CD4-positive, alpha-beta T cell treated with Interleukin-21 for 1 hour (primary cell): ENCODE results near the gene SULT2B1.
"Not testable (repeated sequence)": the region's sequence is repeated elsewhere in the genome, so short reads cannot be mapped to it uniquely, and the experiment has no call there.

Source experiments
- DNase-seq: peaks from one replicate; pipeline ENCODE4 v3.0.0-alpha.2; 2020

The SULT2B1 gene

DNA sequence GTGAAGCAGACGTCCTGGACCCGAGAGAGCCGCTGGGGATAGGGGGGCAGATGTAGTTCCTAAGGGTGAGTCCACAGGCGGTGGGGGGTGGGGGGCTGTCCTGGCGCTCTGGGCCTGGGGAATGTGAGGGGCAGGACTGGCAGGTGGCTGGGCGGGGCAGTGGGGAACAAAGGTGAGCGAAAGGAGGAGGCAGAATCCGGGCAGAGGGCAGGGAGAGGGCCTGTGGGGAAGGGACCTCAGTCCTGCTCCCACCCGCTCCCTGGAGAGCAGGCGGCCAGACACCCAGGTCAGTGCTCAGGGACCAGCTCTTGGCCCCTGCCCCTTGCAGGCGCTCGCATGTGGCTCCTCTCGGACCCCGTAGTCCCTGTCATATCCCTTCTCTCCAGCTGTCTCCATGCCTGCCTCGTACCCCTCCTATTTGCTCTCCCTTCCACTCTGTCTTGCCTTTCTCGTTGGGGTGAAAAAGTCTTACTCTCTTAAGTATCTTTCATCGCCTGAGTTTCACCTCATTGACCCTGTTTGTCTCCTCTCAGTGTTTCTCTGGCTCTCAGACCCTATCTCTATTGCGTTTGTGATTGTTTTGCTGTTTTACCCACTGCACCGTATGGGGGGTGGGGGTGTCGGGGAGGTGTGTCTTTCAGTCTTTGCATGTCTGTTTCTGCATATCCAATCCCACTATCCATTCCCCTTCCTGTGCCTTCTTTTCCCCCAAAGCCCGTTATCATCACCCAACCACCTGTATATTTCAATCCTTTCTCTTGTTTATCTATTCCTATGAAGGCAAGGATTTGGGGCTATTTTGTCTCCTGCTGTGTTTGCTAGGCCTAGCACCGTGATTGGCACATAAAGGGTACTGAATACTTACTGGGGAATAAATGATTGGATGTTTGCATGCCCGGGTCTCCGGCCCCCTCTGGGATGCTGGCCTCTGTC, 73.1 kb downstream of the SULT2B1 start:
- no peak for DNase-seq

DNA sequence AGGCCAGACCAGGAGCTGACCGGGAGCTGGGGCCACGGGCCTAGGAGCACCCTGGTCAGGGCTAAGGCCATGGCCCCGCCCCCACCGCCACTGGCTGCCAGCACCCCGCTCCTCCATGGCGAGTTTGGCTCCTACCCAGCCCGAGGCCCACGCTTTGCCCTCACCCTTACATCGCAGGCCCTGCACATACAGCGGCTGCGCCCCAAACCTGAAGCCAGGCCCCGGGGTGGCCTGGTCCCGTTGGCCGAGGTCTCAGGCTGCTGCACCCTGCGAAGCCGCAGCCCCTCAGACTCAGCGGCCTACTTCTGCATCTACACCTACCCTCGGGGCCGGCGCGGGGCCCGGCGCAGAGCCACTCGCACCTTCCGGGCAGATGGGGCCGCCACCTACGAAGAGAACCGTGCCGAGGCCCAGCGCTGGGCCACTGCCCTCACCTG, 73.9 kb downstream of the SULT2B1 start:
- DNase-seq: no peak

DNA sequence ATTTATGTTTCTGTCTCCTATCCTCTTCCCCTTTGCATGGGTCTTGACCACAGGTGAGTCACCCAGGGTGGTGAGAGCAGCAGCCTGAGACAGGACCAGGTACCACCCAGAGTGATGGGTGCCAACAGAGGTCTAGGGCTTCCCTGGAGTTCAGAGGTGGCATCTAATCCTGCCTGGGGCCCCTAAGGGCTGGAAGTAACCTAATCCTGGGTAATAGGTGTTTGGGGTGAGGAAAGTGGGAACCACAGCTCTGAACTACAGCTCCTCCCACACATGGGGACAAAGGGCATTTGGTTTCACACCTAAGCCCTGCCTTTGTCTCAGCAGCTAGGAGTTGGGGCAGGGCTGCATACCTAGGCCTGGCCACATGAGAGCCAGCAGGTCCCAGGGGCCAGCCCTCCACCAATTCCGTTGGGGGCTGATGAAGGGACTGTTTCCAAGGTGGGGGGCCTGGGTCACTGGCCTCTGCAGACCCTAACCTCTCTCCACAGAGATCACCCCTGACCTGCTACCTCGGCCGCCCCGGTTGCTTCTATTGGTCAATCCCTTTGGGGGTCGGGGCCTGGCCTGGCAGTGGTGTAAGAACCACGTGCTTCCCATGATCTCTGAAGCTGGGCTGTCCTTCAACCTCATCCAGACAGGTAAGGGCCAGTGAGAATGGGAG, 75.4 kb downstream of the SULT2B1 start:
- no peak for DNase-seq

DNA sequence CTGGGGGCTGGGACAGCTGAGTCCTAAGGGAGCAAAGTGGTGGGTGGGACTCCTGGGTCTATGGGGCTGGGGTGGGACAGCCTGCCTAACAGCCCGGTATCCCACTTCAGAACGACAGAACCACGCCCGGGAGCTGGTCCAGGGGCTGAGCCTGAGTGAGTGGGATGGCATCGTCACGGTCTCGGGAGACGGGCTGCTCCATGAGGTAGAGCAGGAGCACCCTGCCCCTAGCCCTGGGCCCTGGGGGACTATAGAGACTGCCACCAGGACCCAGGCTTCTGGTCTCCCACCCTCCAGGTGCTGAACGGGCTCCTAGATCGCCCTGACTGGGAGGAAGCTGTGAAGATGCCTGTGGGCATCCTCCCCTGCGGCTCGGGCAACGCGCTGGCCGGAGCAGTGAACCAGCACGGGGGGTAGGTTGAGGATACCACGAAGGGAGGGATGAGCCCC, 75.9 kb downstream of the SULT2B1 start:
- DNase-seq: no peak

DNA sequence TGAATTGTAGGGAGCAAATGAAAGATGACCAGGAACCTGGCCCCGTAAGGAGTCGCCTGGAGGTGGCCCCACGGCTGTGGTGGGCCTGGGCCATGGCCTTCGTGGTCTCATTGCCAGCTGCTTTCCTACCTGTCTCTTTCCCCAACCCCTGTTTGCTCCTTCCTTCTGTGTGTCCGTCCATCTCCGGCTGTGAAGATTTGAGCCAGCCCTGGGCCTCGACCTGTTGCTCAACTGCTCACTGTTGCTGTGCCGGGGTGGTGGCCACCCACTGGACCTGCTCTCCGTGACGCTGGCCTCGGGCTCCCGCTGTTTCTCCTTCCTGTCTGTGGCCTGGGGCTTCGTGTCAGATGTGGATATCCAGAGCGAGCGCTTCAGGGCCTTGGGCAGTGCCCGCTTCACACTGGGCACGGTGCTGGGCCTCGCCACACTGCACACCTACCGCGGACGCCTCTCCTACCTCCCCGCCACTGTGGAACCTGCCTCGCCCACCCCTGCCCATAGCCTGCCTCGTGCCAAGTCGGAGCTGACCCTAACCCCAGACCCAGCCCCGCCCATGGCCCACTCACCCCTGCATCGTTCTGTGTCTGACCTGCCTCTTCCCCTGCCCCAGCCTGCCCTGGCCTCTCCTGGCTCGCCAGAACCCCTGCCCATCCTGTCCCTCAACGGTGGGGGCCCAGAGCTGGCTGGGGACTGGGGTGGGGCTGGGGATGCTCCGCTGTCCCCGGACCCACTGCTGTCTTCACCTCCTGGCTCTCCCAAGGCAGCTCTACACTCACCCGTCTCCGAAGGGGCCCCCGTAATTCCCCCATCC, 76.7 kb downstream of the SULT2B1 start:
- DNase-seq: no peak

DNA sequence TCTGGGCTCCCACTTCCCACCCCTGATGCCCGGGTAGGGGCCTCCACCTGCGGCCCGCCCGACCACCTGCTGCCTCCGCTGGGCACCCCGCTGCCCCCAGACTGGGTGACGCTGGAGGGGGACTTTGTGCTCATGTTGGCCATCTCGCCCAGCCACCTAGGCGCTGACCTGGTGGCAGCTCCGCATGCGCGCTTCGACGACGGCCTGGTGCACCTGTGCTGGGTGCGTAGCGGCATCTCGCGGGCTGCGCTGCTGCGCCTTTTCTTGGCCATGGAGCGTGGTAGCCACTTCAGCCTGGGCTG, 77.3 kb downstream of the SULT2B1 start:
- DNase-seq: no peak

DNA sequence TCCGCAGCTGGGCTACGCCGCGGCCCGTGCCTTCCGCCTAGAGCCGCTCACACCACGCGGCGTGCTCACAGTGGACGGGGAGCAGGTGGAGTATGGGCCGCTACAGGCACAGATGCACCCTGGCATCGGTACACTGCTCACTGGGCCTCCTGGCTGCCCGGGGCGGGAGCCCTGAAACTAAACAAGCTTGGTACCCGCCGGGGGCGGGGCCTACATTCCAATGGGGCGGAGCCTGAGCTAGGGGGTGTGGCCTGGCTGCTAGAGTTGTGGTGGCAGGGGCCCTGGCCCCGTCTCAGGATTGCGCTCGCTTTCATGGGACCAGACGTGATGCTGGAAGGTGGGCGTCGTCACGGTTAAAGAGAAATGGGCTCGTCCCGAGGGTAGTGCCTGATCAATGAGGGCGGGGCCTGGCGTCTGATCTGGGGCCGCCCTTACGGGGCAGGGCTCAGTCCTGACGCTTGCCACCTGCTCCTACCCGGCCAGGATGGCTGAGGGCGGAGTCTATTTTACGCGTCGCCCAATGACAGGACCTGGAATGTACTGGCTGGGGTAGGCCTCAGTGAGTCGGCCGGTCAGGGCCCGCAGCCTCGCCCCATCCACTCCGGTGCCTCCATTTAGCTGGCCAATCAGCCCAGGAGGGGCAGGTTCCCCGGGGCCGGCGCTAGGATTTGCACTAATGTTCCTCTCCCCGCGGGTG, 77.8 kb downstream of the SULT2B1 start:
- no peak for DNase-seq

DNA sequence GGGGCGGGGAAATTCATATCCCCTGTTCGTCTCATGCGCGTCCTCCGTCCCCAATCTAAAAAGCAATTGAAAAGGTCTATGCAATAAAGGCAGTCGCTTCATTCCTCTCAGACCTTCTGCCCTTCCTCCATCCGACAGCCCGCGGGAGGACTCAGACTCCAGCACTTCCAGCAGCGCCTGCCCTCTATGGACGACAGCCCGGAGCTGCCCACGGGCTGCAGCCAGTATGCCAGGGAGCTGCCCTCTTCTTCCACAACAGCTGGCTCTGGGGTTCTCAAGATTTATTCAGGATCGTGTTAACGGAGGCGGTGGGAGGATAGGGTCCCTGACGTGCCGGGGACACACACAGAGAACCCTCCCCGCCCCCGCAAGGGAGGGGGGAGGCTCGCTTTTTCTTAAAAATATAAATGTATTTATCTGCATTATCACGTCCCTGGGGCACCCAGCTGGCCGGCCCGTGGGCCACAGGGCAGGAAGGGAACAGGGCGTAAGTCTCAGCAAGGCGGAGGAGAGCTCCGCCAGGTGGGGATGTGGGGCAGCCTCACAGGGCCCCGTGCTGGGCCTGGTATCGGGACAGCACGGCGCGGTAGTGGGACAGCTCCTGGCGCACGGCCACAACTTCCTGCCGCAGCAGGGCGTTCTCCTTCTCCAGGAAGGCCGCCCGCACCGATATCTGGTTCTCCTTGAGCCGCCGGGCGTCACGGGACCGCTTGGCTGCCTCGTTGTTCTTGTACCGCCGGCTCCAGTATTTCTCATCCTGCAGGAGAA, 78.5 kb downstream of the SULT2B1 start:
- no peak for DNase-seq

DNA sequence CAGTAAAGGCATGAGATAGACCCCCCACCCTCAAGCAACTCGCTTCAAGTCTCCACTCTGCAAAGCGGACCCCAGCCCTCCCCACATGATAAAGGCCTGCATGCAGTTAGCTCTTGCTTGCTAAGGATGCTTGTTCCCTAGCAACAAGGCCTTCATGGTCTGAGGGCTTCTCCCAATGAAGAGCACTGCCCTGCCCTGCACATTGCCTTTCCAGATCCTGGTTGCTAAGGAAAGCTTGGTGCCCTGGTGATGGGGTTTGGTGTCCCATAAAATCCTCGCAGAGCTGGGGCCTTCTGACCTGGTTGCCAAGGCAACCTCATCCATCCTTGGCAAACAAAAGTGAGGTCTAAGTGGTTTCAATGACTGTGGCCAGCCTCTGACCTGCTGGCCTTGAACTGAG, 79.3 kb downstream of the SULT2B1 start:
- DNase-seq: no peak

DNA sequence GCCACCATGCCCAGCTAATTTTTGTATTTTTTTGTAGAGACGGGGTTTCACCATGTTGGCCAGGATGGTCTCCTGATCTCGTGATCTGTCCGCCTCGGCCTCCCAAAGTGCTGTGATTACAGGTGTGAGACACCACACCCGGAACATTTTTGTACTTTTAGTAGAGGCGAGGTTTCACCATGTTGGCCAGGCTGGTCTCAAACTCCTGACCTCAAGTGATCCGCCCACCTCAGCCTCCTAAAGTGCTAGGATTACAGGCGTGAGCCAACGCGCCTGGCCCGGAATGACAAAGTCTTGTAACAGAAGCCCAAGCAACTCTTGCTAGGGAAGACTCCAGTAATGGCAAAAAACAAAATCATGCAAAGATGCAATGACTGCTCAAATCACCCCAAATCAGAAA, 80.3 kb downstream of the SULT2B1 start:
- DNase-seq: not testable (repeated sequence)

DNA sequence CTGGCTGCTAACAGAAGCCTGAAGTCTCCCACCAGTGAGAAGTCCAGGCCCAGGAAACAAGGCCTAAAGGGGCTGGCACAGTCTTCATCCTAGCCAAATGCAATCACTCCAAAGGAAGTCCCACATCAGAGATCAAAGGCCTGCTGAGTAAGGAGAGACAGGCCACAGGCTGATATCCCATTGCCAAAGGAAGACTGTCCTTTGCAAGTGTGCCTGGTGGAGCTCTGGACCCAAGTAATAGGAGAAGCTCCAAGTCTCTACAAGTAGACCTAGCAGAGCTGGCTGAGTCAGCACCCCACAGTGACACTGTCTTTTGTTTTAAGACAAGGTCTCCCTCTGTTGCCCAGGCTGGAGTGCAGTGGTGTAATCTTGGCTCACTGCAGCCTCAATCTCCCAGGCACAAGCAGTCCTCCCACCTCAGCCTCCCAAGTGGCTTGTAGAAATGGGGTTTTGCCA, 80.7 kb downstream of the SULT2B1 start:
- DNase-seq: no peak

DNA sequence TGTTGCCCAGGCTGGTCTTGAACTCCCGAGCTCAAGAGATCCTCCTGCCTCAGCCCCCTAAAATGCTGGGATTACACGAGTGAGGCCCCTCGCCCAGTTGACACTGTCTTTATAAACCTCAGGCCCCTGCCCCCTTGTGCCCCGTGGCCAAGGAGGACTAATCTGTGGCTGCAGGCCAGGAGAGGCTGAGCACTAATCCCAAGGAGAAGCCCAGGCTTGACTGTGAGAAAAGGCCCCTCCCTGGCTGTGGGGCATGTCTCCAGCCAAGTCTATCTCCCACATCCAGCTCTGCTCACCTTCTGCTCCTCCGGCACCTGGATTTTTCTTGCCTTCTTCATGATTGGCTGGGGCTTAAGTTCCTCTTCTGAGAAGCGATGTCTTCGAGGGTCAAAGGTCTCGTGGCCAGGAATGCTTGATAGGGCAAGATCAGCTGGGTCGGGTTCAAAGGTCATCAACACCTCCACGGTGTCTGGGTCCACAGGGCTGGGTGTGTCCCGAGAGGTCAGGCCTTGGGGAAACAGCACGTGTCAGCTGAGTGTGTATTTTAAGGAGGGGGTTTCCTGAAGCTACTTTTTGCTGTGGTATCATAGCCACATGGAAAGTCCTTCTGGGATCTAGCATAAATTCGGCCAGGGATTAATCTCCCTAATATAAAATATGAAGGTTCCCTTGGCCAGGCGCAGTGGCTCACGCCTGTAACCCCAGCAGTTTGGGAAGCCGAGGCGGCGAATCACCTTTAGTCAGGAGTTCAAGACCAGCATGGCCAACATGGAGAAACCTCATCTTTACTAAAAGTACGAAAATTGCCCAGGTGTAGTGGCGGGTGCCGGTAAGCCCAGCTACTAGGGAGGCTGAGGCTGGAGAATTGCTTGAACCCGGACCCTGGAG, 81.4 kb downstream of the SULT2B1 start:
- no peak for DNase-seq

DNA sequence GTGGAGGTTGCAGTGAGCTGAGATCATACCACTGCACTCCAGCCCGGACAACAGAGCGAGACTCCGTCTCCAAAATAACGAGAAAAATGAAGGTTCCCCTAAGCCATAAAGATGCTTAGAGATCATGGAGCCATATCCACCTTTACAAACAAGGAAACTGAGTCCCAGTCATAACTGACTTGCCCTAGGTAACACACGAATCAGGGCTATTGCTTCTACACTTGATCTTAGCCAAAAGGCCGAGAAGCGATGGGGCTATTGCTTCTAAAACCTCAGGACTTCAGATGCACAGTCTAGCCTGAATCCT, 82.0 kb downstream of the SULT2B1 start:
- DNase-seq: no peak

DNA sequence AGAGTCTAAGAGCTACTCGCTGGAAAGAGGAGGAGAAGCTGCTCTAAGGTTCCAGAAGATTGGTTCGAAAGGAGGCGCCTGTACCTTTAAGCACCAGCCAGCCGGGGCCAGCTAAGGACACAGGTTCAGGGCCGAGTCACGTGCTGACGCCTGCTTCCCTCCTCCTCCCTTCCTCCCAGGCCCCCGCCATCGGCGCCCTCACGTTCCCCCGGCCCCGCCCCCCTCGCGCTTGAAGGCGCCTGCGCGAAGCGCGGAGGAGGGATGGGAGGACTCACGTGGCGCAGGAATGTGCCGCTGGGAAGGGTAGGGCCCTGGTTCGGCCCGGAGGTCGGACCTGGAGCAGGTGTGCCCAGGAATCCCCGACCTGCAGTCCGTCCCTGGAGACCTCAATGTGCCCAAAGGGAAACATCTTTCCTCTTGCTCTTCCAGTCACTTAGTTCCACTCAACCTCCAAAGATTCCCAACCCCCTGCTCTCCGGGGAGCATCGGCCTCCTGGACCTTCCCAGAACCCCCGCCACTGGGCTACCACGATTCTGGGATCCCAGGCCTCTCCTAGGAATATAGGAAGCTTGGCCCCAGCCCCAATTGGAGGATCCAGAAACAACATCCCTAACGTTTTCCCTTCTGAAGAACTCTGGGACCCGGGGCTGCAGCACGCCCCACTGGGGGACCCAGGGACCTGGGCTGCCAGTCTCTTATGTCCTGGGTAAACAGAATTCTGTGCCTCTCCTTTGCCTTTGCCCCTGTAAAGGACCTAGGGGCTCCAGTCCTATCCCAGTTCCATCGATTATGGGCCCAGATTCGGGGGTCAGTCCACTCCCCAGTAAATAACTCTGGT, 82.7 kb downstream of the SULT2B1 start:
- peak; percentile 93 for DNase-seq

DNA sequence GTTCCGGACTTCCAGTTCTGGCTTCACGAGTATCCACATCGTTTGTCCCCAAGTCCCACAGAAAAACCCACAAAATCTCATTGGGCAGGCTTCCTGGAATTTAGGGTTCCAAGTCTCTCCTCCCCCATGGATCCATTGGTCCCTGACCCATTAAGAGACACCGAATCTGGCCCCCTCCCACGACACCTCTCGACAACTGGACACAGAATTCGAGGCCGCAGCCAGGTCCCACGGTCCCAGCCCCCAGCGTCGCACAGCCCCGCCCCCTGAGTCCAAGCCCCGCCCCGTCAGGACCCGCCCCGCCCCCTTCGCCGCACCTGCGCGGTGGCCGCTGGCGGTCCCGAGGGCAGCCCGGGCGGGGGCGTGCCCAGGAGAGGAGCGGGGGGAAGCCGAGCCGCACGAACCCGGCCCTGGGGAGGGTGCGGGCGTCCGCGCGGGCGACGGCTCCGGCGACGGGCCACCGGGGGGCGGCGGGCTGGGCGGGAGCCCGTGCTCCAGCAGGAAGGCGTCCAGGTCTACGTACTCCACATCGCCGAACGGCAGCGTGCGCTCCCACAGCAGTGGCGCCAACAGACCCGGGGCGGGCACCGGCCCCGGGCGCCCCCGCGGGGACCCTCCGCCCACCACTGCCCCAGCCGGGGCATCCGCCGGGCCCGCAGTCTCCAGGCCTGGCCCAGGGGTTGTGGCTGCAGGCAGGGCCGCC, 83.4 kb downstream of the SULT2B1 start:
- DNase-seq: peak; percentile 74

DNA sequence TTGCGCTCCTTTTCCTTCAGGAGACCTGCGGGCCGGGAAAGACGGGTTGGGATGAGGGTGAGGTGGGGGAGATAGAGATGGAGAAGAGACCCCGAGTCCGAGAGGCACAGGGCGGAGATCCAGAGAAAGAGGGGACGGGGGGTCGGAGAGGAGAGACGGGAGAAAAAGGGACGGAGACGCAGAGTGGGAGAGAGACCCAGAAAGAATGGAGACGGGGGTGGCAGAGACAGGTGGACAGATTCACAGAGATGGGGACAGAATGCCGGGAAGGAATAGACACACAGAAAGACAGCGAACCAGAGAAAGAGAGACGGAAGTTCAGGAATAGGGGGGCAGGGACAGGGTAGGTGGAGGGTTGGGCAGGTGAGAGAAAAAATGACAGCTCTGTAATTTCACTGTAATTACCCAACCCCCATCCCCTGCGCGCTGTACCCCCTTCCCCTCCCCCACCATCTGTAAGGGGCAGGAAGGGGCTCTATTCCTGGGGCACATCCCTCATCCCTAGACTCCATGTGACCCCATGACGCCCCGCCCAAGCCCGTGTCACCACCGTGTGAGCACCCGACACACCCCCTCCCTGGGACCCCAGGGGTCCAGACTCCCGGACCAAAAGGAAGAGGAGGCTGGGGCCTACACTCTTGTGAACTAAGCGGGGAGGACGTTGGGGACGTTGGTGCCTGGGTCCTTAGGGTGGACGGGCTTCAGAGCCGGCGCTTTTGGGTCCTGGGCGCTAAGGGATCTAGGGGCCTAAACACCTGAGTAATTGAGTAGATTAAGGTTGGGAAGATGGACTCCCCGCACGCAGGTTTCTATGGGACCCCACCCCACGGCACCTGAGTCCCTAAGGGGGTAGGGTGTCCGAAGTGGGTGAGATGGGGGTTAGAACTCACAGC, 84.2 kb downstream of the SULT2B1 start:
- peak; percentile 36 for DNase-seq

DNA sequence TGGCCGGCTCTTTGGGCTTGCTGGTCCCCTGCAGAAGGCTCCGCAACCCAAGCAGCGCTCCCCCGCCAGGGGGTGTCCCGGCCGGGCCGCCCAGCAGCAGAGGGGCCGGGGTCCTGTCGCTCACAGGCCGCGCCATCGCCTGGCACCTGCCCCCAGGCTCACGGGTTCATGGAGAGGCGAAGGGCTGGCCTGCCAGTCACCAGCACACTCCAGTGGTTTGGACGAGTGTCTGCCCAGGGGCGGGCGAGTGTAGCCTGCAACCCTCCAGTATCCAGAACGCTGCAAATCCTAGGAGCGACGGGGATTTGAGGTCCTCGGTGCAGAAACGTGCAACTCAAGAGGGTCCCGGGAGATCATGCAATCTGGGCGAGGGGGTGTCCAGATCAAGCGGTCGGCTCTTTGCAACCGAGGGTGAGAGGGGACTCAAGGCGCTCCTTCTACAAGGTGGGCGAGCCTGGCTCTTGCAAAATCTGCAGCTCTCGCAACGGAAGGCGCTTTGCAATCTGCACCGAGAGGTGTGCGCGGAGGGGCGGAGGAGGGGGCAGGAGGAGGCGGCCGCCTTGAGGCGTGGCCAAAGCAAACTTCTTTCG, 85.0 kb downstream of the SULT2B1 start, which contains the start of gene DBP:
Gene DBP, minus strand, starts transcription at position 521 of the 590 bp plus-strand sequence. Its CDS starts 385 bp downstream, at position 136.
- no peak for DNase-seq

DNA sequence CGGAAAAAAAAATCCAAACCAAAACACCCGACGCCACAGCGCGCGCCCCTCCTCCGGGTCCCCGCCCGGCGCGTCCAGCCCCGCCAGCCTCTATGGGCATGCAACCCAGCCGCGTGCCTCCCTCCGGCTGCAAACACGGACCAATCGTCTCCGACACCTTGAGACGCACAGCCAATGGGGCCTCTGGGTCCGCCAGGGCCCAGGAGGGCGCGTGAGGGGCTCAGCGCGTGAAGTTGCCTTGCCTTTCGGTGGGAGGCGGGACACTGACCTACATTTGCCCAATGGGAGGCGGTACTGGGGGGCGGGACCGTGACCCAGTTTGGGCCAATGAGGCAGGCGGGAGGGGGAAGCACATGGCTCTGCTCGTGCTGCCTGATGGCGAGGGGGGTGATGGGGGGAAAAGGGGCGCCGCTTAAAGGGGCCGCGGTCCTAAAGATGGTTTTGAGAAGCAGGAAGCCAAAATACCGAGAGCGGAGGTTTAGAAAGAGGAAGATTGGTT, 85.5 kb downstream of the SULT2B1 start:
- DNase-seq: peak; percentile 100
